H9 (cell line): ENCODE data around the gene SORD. TPM values are rescaled to one million over a fixed set of nuclear protein-coding genes. Genes with fewer than 3 reads are reported as not detected.

Experiments
- DNase-seq: peaks from one replicate; pipeline ENCODE4 v3.0.0-alpha.2; 2017
- H2AFZ ChIP-seq: one replicate; pipeline ENCODE4 v1.6.1; 2013; ENCODE audit warnings: mild to moderate bottlenecking, low read length, control low read depth, moderate library complexity
- H2AK5ac ChIP-seq: 2 replicates; pipeline ENCODE4 v1.6.1; 2013; ENCODE audit warnings: low read length, control low read depth, mixed read lengths; ENCODE audit not compliant: insufficient read length
- H2BK120ac ChIP-seq: one replicate; pipeline ENCODE4 v1.6.1; 2013; ENCODE audit warnings: low read depth, mild to moderate bottlenecking, low read length, control low read depth, inconsistent platforms; ENCODE audit not compliant: poor library complexity, severe bottlenecking
- H2BK12ac ChIP-seq: 2 replicates; pipeline ENCODE4 v1.6.1; 2013; ENCODE audit warnings: low read length, control low read depth, mixed read lengths, low read depth; ENCODE audit not compliant: insufficient read length
- H2BK15ac ChIP-seq: 2 replicates; pipeline ENCODE4 v1.6.1; 2013; ENCODE audit warnings: low read depth, low read length, control low read depth
- H2BK20ac ChIP-seq: one replicate; pipeline ENCODE4 v1.6.1; 2013; ENCODE audit warnings: low read depth, mild to moderate bottlenecking, low read length, control low read depth, inconsistent platforms; ENCODE audit not compliant: poor library complexity, severe bottlenecking
- H2BK5ac ChIP-seq: 2 replicates; pipeline ENCODE4 v1.6.1; 2013; ENCODE audit warnings: low read length, control low read depth, mixed read lengths; ENCODE audit not compliant: insufficient read length
- H3K14ac ChIP-seq: 2 replicates; pipeline ENCODE4 v1.6.1; 2013; ENCODE audit warnings: low read length, control low read depth; ENCODE audit not compliant: insufficient read depth
- H3K18ac ChIP-seq: 2 replicates; pipeline ENCODE4 v1.6.1; 2013; ENCODE audit warnings: low read depth, mild to moderate bottlenecking, mixed read lengths, low read length, control low read depth; ENCODE audit not compliant: insufficient read length
- H3K23ac ChIP-seq: 2 replicates; pipeline ENCODE4 v1.6.1; 2013; ENCODE audit warnings: low read length, control low read depth, mixed read lengths, low read depth; ENCODE audit not compliant: insufficient read length
- H3K23me2 ChIP-seq: 2 replicates; pipeline ENCODE4 v1.6.1; 2013; ENCODE audit warnings: low read depth, mild to moderate bottlenecking, mixed read lengths, low read length, control low read depth; ENCODE audit not compliant: insufficient read length, poor library complexity, severe bottlenecking
- H3K27ac ChIP-seq: 2 replicates; pipeline ENCODE4 v1.5.1; 2013; ENCODE audit warnings: low read length, control low read depth, mixed read lengths, low read depth; ENCODE audit not compliant: insufficient read length
- H3K27me3 ChIP-seq: 2 replicates; pipeline ENCODE4 v1.6.1; 2013; ENCODE audit warnings: low read length, control low read depth, inconsistent platforms; ENCODE audit not compliant: insufficient read depth
- H3K4ac ChIP-seq: 2 replicates; pipeline ENCODE4 v1.6.1; 2013; ENCODE audit warnings: low read depth, mild to moderate bottlenecking, control low read depth, inconsistent platforms, low read length, moderate library complexity
- H3K4me1 ChIP-seq: 2 replicates; pipeline ENCODE4 v1.6.1; 2013; ENCODE audit warnings: low read length, control low read depth, inconsistent platforms; ENCODE audit not compliant: insufficient read depth
- H3K4me2 ChIP-seq: 2 replicates; pipeline ENCODE4 v1.6.1; 2013; ENCODE audit warnings: low read length, control low read depth, mixed read lengths; ENCODE audit not compliant: insufficient read length, insufficient read depth
- H3K56ac ChIP-seq: 2 replicates; pipeline ENCODE4 v1.6.1; 2013; ENCODE audit warnings: low read depth, mild to moderate bottlenecking, mixed read lengths, low read length, control low read depth; ENCODE audit not compliant: insufficient read length
- H3K79me1 ChIP-seq: 2 replicates; pipeline ENCODE4 v1.6.1; 2013; ENCODE audit warnings: low read depth, mild to moderate bottlenecking, moderate library complexity, low read length, control low read depth, inconsistent platforms; ENCODE audit not compliant: insufficient read depth, poor library complexity, severe bottlenecking
- H3K79me2 ChIP-seq: 2 replicates; pipeline ENCODE4 v1.6.1; 2013; ENCODE audit warnings: low read length, control low read depth, inconsistent platforms; ENCODE audit not compliant: insufficient read depth
- H3K9ac ChIP-seq: 2 replicates; pipeline ENCODE4 v1.6.1; 2013; ENCODE audit warnings: low read length, control low read depth, mixed read lengths; ENCODE audit not compliant: insufficient read length; ENCODE audit errors: extremely low read depth
- H3K9me3 ChIP-seq: one replicate; pipeline ENCODE4 v1.6.1; 2013; ENCODE audit warnings: low read depth, low read length, inconsistent platforms; ENCODE audit not compliant: control insufficient read depth
- H3T11ph ChIP-seq: one replicate; pipeline ENCODE4 v1.6.1; 2013; ENCODE audit warnings: mild to moderate bottlenecking, low read length, control low read depth, inconsistent platforms
- H4K20me1 ChIP-seq: one replicate; pipeline ENCODE4 v1.6.1; 2013; ENCODE audit not compliant: control insufficient read depth, insufficient read length, insufficient read depth
- H4K5ac ChIP-seq: 2 replicates; pipeline ENCODE4 v1.6.1; 2013; ENCODE audit warnings: low read depth, mild to moderate bottlenecking, mixed read lengths, low read length, control low read depth; ENCODE audit not compliant: insufficient read length
- H4K8ac ChIP-seq: replicated peaks from 2 replicates; pipeline ENCODE4 v1.6.1; 2013; ENCODE audit warnings: low read length, control low read depth, mixed read lengths, low read depth; ENCODE audit not compliant: insufficient read length
- H4K91ac ChIP-seq: 2 replicates; pipeline ENCODE4 v1.6.1; 2013; ENCODE audit warnings: low read depth, mild to moderate bottlenecking, moderate library complexity, mixed read lengths, low read length, control low read depth; ENCODE audit not compliant: insufficient read length
- H3K27ac Mint-ChIP-seq, 3 experiments: 2 replicates in 2 of 3; 3 replicates in 1 of 3; pipeline ENCODE4 v1.8.0; 2020 to 2021; ENCODE audit warnings: mixed read lengths in 3 of 3, mild to moderate bottlenecking in 1 of 3, moderate library complexity in 1 of 3
- H3K27me3 Mint-ChIP-seq: 2 replicates; pipeline ENCODE4 v1.8.0; 2021; ENCODE audit warnings: low read depth, mild to moderate bottlenecking, moderate library complexity, mixed read lengths
- H3K36me3 Mint-ChIP-seq, 3 experiments: 2 replicates in 2 of 3; 3 replicates in 1 of 3; pipeline ENCODE4 v1.8.0; 2020 to 2021; ENCODE audit warnings: low read depth in 3 of 3, mixed read lengths in 3 of 3; ENCODE audit not compliant: insufficient read depth in 1 of 3
- H3K4me1 Mint-ChIP-seq, 2 experiments: 2 replicates each; pipeline ENCODE4 v1.8.0; 2020; ENCODE audit warnings: mixed read lengths in 2 of 2
- H3K4me3 Mint-ChIP-seq, 2 experiments: 2 replicates in 1 of 2; 3 replicates in 1 of 2; pipeline ENCODE4 v1.8.0; 2020 to 2021; ENCODE audit warnings: mild to moderate bottlenecking in 2 of 2, mixed read lengths in 2 of 2, moderate library complexity in 1 of 2
- H3K9me3 Mint-ChIP-seq, 2 experiments: 2 replicates in 1 of 2; 3 replicates in 1 of 2; pipeline ENCODE4 v1.8.0; 2020; ENCODE audit warnings: mild to moderate bottlenecking in 2 of 2, mixed read lengths in 2 of 2, moderate library complexity in 1 of 2
- WGBS: extraction: QIAGEN DNeasy Blood & Tissue Kit; methylation state at CpG from one replicate; pipeline ENCODE4 v1.1.7; 2013; ENCODE audit warnings: missing lambda C conversion rate, low lambda C conversion rate, mixed read lengths; ENCODE audit not compliant: insufficient read length; ENCODE audit errors: extremely low coverage; 5-methylcytosine and 5-hydroxymethylcytosine counted together
- total RNA-seq: library from RNA; stranded (reverse); gene quantifications from 2 replicates; pipeline ENCODE4 v1.2.1, GENCODE V29; 2021
- TF ChIP-seq, protein P1 (sequence below): fragments of 200-600 bp; sonication (generic); conservative IDR thresholded peaks from 3 replicates; pipeline ENCODE4 v1.8.0; 2021; ENCODE audit warnings: antibody characterized with exemption, mild to moderate bottlenecking

Gene SORD
- total RNA-seq, 1 experiment from 2014 or later = 35.2 TPM

- no peak overlapping the region for H2BK15ac ChIP-seq
- H2BK120ac ChIP-seq = no peak overlapping the region
- H3K4me1 ChIP-seq = peaks cover 5% of the 10 kb centered on the region
- Mint-ChIP-seq H3K36me3 (peaks cover 3 to 7% (median 5%) of the 10 kb centered on the region in 3 experiments; a peak in 5 of 7 replicates), H3K4me1 (peaks cover 14 to 17% of the 10 kb centered on the region in 2 experiments), H3K27me3 (peaks cover 25% of the 10 kb centered on the region), H3K4me3 (no peak overlapping the region; a peak in 1 of 5 replicates), H3K27ac (no peak overlapping the region; a peak in 1 of 7 replicates), H3K9me3 (peaks cover 11 to 18% of the 10 kb centered on the region in 2 experiments; a peak in 3 of 5 replicates)
- no CpG with 5 or more reads among the region's 6 CpGs for WGBS
- no peak overlapping the region for H2BK20ac ChIP-seq
- H3K23me2 ChIP-seq = peaks cover 5% of the 10 kb centered on the region
- H4K20me1 ChIP-seq = no peaks in the 10 kb centered on the region
- H3K56ac ChIP-seq = no peak overlapping the region
- TF ChIP-seq, protein P1, sequence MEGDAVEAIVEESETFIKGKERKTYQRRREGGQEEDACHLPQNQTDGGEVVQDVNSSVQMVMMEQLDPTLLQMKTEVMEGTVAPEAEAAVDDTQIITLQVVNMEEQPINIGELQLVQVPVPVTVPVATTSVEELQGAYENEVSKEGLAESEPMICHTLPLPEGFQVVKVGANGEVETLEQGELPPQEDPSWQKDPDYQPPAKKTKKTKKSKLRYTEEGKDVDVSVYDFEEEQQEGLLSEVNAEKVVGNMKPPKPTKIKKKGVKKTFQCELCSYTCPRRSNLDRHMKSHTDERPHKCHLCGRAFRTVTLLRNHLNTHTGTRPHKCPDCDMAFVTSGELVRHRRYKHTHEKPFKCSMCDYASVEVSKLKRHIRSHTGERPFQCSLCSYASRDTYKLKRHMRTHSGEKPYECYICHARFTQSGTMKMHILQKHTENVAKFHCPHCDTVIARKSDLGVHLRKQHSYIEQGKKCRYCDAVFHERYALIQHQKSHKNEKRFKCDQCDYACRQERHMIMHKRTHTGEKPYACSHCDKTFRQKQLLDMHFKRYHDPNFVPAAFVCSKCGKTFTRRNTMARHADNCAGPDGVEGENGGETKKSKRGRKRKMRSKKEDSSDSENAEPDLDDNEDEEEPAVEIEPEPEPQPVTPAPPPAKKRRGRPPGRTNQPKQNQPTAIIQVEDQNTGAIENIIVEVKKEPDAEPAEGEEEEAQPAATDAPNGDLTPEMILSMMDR = no peak
- no peak overlapping the region for H3K14ac ChIP-seq
- no peak overlapping the region for H3K18ac ChIP-seq
- no peak overlapping the region for H2AK5ac ChIP-seq
- no peak for DNase-seq
- H2BK12ac ChIP-seq = no peak overlapping the region
- no peak overlapping the region for H4K91ac ChIP-seq
- no peak overlapping the region for H2BK5ac ChIP-seq
- H2AFZ ChIP-seq = no peak overlapping the region
- H3K27ac ChIP-seq = no peak overlapping the region
- no peak overlapping the region for H4K8ac ChIP-seq
- no peak overlapping the region for H3T11ph ChIP-seq
- H3K23ac ChIP-seq = no peak overlapping the region
- H3K9me3 ChIP-seq = no peaks in the 10 kb centered on the region
- no peak overlapping the region for H3K4me2 ChIP-seq
- H3K9ac ChIP-seq = no peak overlapping the region
- H3K79me1 ChIP-seq = no peaks in the 10 kb centered on the region
- H3K27me3 ChIP-seq = no peaks in the 10 kb centered on the region
- H3K4ac ChIP-seq = no peak overlapping the region
- no peaks in the 10 kb centered on the region for H3K79me2 ChIP-seq
- no peak overlapping the region for H4K5ac ChIP-seq
Measured at GRCh38 chr15:45021348-45021747, 1.6 kb upstream of the SORD start.
